Upper lobe of right lung (tissue), 1 donor: ENCODE measurements around the gene CARD19. TPM values are rescaled to one million over a fixed set of nuclear protein-coding genes. Genes with fewer than 3 reads are reported as not detected.

ENCODE experiments used
- ATAC-seq: fragments of 200-7000 bp; cut with Tn5 transposase; one replicate; pipeline ENCODE4 v1.9.1; 2020; ENCODE audit warnings: mild to moderate bottlenecking, moderate library complexity
- DNase-seq: peaks from one replicate; pipeline ENCODE4 v3.0.0-alpha.2; 2020
- H3K27ac ChIP-seq: fragments of 200-600 bp; one replicate; pipeline ENCODE4 v1.8.0; 2022
- H3K27me3 ChIP-seq: fragments of 200-600 bp; one replicate; pipeline ENCODE4 v1.8.0; 2022; ENCODE audit warnings: mild to moderate bottlenecking
- H3K36me3 ChIP-seq: fragments of 200-600 bp; one replicate; pipeline ENCODE4 v1.8.0; 2022
- H3K4me1 ChIP-seq: fragments of 200-600 bp; one replicate; pipeline ENCODE4 v1.8.0; 2022
- H3K4me3 ChIP-seq: fragments of 200-600 bp; one replicate; pipeline ENCODE4 v1.8.0; 2022; ENCODE audit warnings: mild to moderate bottlenecking
- H3K9me3 ChIP-seq: fragments of 200-600 bp; one replicate; pipeline ENCODE4 v1.8.0; 2022
- intact Hi-C: fragments of 100-400 bp; cut with DNase I; formaldehyde crosslinking; loops from one replicate; pipeline ENCODE4 v1.11.0; 2022
- total RNA-seq: library from RNA; stranded (reverse); fragmentation: NEBNext Ultra II Directional; extraction: Animal tissue kit (Norgen Biotek cat#: 25700); gene quantifications from one replicate; pipeline ENCODE4 v1.2.1, GENCODE V29; 2021
- TF ChIP-seq, protein P1 (sequence below): fragments of 200-600 bp; IDR thresholded peaks from one replicate; pipeline ENCODE4 v1.8.0; 2022; ENCODE audit warnings: antibody characterized with exemption
- donor health status: DM: no; HTN: yes; CAD: no; lungs with severe emphysema.

Gene CARD19
- total RNA-seq, 1 donor from 2014 or later: 31.8 TPM

DNA sequence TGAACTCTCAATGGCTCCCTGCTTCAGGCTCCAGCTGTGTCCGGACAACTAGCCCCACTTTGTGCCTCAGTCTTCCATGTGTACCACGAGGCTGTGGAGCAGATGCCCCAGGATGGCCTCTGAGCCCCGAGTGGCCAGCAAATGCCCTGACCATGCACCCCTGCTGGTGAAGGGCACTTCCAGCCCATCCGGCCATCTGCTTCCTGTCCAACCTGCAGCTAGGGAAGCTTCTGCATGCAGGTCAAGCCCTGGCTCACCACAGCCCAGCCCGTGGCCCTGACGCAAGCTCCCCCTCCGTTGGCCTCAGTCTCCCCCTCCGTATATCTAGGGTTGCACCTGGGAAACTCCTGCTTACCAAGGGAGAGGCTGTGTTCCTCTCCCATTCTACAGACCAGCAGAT lies 33.3 kb downstream of the CARD19 start:
- peaks cover 71% of the 10 kb centered on the region for H3K4me1 ChIP-seq
- intact Hi-C loops: no loop called here
- H3K9me3 ChIP-seq: no peaks in the 10 kb centered on the region
- no peak overlapping the region for H3K4me3 ChIP-seq
- no peak for ATAC-seq
- peaks cover 14% of the 10 kb centered on the region for H3K36me3 ChIP-seq
- TF ChIP-seq, protein P1, sequence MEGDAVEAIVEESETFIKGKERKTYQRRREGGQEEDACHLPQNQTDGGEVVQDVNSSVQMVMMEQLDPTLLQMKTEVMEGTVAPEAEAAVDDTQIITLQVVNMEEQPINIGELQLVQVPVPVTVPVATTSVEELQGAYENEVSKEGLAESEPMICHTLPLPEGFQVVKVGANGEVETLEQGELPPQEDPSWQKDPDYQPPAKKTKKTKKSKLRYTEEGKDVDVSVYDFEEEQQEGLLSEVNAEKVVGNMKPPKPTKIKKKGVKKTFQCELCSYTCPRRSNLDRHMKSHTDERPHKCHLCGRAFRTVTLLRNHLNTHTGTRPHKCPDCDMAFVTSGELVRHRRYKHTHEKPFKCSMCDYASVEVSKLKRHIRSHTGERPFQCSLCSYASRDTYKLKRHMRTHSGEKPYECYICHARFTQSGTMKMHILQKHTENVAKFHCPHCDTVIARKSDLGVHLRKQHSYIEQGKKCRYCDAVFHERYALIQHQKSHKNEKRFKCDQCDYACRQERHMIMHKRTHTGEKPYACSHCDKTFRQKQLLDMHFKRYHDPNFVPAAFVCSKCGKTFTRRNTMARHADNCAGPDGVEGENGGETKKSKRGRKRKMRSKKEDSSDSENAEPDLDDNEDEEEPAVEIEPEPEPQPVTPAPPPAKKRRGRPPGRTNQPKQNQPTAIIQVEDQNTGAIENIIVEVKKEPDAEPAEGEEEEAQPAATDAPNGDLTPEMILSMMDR: no peak
- H3K27ac ChIP-seq: peak overlapping the region; percentile 17
- DNase-seq: no peak
- no peaks in the 10 kb centered on the region for H3K27me3 ChIP-seq

DNA sequence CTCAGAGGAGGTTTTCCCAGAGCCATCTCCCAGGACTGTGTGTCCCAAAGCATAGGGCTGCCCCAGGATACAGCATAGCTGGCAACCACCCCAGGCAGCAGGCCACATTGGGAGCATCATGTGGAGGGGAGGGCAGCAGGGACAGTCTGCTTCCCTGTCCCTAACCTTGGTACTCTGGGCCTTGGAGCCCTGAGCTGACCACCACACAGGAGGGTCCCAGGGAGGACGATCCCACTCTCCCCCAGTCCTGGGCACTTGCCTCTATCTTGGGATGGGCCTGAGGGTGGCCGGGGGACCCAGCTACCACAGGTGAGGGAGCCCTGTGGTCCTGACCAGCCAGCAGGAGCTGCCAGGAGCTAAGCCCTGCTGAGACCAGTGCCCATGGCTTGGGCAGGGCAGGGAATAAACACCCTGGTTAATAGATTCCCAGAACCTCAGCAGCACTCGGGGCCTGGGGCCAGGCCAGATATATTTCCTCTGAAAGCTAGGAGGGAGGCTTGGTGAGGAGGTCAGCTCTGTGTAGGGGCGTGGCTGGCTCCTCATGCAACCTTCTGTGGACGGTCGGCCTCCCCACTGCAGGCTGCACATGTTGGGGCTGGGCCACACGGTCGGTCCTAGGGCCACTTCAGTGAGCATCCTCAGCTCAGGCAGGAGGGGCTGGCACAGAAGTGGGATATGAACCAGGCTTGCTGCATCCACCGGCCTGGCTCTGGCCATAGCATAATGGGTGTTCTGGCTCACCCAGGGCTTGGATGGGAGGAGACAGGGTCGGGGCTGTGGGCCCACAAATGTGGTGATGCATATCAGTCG lies 33.9 kb downstream of the CARD19 start:
- TF ChIP-seq, protein P1: no peak
- H3K4me1 ChIP-seq: peaks cover 76% of the 10 kb centered on the region
- ATAC-seq (no peak), DNase-seq (no peak)
- H3K27me3 ChIP-seq: no peaks in the 10 kb centered on the region
- intact Hi-C loops: no loop called here
- peak overlapping the region; percentile 96 for H3K27ac ChIP-seq
- H3K9me3 ChIP-seq: no peaks in the 10 kb centered on the region
- peaks cover 8% of the 10 kb centered on the region for H3K36me3 ChIP-seq
- H3K4me3 ChIP-seq: no peak overlapping the region

DNA sequence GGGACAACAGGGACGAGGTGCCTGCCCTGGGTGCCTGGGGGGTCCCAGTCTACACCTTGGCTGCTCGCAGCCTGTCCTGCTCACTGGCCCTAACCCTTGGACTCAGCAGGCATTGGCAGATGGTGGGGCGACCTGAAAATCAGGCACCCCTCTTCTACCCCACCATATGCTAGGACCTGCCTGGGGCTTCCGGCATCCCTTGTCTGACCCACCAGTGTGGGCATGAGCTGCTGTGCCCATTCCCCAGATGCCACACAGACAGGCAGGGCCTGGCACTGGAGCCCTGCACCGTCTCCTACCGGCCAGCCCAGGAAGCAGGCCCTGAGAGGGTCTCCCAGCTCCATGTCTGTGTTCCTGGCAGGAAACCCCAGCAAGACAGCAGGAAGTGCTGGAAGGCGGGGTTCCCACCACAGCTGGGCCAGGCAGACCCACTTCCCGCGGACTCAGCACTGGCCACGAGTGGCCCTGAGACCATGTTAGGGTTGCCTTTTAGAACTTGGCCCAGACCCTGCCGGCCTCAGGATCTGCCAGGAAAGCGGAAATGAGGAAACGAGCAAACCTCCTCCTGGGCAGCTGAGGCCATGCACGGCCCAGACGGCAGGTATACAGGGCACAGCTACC lies 35.0 kb downstream of the CARD19 start:
- Histone ChIP-seq H3K4me1 (peaks cover 81% of the 10 kb centered on the region), H3K4me3 (no peak overlapping the region), H3K27me3 (no peaks in the 10 kb centered on the region), H3K36me3 (no peaks in the 10 kb centered on the region), H3K9me3 (no peaks in the 10 kb centered on the region), H3K27ac (peak overlapping the region; percentile 96)
- ATAC-seq (no peak), DNase-seq (no peak)
- intact Hi-C loops: no loop called here
- TF ChIP-seq, protein P1: peak; percentile 19

DNA sequence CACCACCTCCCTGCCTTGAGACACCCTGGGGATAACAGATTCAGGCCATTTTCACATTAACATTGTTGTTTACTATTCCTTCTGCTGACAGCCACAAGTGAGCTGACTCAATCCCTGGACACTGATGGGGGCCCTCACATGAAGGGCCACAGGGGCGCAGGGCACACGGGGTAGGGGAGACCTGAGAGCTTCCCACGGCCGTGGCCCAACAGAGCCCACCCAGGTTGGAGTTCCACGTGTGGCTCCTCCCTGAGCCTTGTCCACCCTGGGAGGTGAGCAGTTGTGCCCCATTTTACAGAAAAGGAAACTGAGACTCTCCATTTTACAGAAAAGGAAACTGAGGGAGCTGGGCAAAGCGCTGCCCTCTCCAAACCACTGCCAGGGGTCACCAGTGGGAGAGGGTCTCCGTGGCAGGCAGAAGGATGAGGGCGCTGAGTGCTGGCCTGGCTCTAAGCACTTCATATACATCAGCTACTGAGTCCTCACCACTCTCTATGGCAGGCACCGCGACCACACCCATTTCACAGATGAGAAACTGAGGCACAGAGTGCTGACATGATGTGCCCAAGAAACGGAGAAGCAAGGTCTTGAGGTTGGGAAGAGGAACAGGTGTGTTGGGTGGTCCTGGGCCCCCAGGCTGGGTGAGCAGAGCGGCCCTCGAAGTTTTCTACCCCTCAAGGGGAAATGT lies 35.7 kb downstream of the CARD19 start:
- Histone ChIP-seq H3K27me3 (no peaks in the 10 kb centered on the region), H3K4me3 (no peak overlapping the region), H3K9me3 (no peaks in the 10 kb centered on the region), H3K4me1 (peaks cover 75% of the 10 kb centered on the region), H3K27ac (peak overlapping the region; percentile 96), H3K36me3 (no peaks in the 10 kb centered on the region)
- DNase-seq (no peak), ATAC-seq (no peak)
- TF ChIP-seq, protein P1: no peak
- intact Hi-C loops: no loop called here

DNA sequence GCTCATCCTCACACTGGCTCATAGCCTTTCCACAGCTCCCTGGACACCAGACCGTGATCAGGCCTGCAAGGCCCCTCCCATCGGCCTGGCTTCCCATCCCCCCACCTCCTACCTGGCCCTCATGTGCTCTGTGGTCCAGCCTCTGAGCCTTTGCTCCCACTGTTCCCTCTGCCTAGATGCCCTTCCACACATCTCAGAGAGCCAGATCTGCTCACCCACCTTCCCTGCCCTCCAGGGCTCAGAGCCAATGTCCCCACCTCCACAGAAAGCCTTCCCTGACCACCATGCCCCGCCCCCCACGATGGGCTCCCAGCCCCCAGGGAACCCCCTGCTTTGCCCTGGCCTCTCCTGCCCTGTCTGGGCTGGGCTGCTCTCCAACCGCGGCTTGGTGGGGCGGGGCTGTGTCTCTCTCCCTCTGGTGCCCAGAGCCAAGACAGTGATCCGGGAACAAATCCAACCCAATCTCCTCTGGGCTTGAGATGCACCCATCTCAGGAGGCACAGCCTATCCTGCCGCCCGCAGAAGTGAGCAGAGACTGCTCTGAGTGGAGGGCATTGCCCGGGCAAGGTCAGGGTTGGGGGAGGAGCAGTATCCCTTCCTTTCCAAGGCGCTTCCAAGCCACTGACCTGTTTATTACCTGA lies 36.4 kb downstream of the CARD19 start:
- Histone ChIP-seq H3K27me3 (no peaks in the 10 kb centered on the region), H3K9me3 (no peaks in the 10 kb centered on the region), H3K4me1 (peaks cover 68% of the 10 kb centered on the region), H3K4me3 (peak overlapping the region; percentile 91), H3K27ac (peak overlapping the region; percentile 96), H3K36me3 (no peaks in the 10 kb centered on the region)
- intact Hi-C loops: no loop called here
- ATAC-seq: no peak
- TF ChIP-seq, protein P1: no peak
- DNase-seq: no peak
